Ammon's horn (tissue), 1 donor: ENCODE results near the gene PCDHB10.
"Not testable (repeated sequence)": the region's sequence is repeated elsewhere in the genome, so short reads cannot be mapped to it uniquely, and the experiment has no call there.

ENCODE experiments used
- DNase-seq: peaks from one replicate; pipeline ENCODE4 v3.0.0-alpha.2; 2016; ENCODE audit warnings: low spot score

The PCDHB10 gene

GRCh38 chr5:141192110-141192725, at the start of gene PCDHB10:
Gene PCDHB10, plus strand, starts transcription at chr5:141192353. Its CDS starts 200 bp downstream, at chr5:141192553.
- peak; percentile 47 for DNase-seq

GRCh38 chr5:141149812-141150211, 42.3 kb upstream of the PCDHB10 start, which contains the start of gene PCDHB6:
Gene PCDHB6, plus strand, starts transcription at chr5:141150057. Its CDS starts 201 bp downstream, at chr5:141150258.
- peak; percentile 7 for DNase-seq

GRCh38 chr5:141150224-141150992, 41.7 kb upstream of the PCDHB10 start:
- DNase-seq = no peak

GRCh38 chr5:141150993-141151325, 41.2 kb upstream of the PCDHB10 start:
- no peak for DNase-seq

- not testable (repeated sequence) for DNase-seq
Measured at GRCh38 chr5:141151632-141152031, 40.5 kb upstream of the PCDHB10 start.

GRCh38 chr5:141152096-141152495, 40.1 kb upstream of the PCDHB10 start:
- DNase-seq = not testable (repeated sequence)

GRCh38 chr5:141155540-141156374, 36.4 kb upstream of the PCDHB10 start:
- DNase-seq = no peak

- not testable (repeated sequence) for DNase-seq
Measured at GRCh38 chr5:141157356-141157755, 34.8 kb upstream of the PCDHB10 start.

- DNase-seq = not testable (repeated sequence)
Measured at GRCh38 chr5:141157901-141158300, 34.3 kb upstream of the PCDHB10 start.

GRCh38 chr5:141172381-141173204, 19.6 kb upstream of the PCDHB10 start, which contains the start of gene PCDHB7:
Gene PCDHB7, plus strand, starts transcription at chr5:141172644. Its CDS starts 192 bp downstream, at chr5:141172836.
- DNase-seq = peak; percentile 45

GRCh38 chr5:141174291-141175104, 17.7 kb upstream of the PCDHB10 start:
- DNase-seq = not testable (repeated sequence)

GRCh38 chr5:141175933-141176332, 16.2 kb upstream of the PCDHB10 start:
- DNase-seq = no peak

GRCh38 chr5:141177577-141178191, 14.5 kb upstream of the PCDHB10 start, which contains the start of gene PCDHB8:
Gene PCDHB8, plus strand, starts transcription at chr5:141177790. Its CDS starts 245 bp downstream, at chr5:141178035.
- DNase-seq = not testable (repeated sequence)

GRCh38 chr5:141179371-141179770, 12.8 kb upstream of the PCDHB10 start:
- not testable (repeated sequence) for DNase-seq

- not testable (repeated sequence) for DNase-seq
Measured at GRCh38 chr5:141179876-141180275, 12.3 kb upstream of the PCDHB10 start.

GRCh38 chr5:141180313-141180712, 11.8 kb upstream of the PCDHB10 start:
- no peak for DNase-seq

- DNase-seq = peak; percentile 75
Measured at GRCh38 chr5:141182248-141182647, 9.9 kb upstream of the PCDHB10 start, which contains the start of gene PCDHB16. Gene PCDHB16, plus strand, starts transcription at chr5:141182387. Its CDS starts 173 bp downstream, at chr5:141182560.

- not testable (repeated sequence) for DNase-seq
Measured at GRCh38 chr5:141184117-141184855, 7.9 kb upstream of the PCDHB10 start.

GRCh38 chr5:141186897-141187512, 5.1 kb upstream of the PCDHB10 start, which contains the start of gene PCDHB9:
Gene PCDHB9, plus strand, starts transcription at chr5:141187161. Its CDS starts 158 bp downstream, at chr5:141187319.
- DNase-seq = peak; percentile 22
